ENCODE measurements around the gene HM13.

GRCh38 chr20:31547720-31548298 is 33.6 kb downstream of the HM13 start:
- TF ChIP-seq CTCF (IDR thresholded peaks at IDR 0.05; ENCODE audit: low read depth, low read length, poor library complexity, severe bottlenecking) = no peak
- no peak for TF ChIP-seq EZH2phosphoT487 (IDR thresholded peaks at IDR 0.05; ENCODE audit: borderline replicate concordance, low read length)
